ENCODE measurements around the gene DYNLRB1.

DYNLRB1 gene

GRCh38 chr20:34564833-34565232, 48.6 kb downstream of the DYNLRB1 start:
- Histone ChIP-seq H3K9ac (ENCODE audit: low read depth in 1 of 2, low read length in 2 of 2) (no peak overlapping the region), H3K27ac (ENCODE audit: low read depth in 2 of 2, low read length in 2 of 2) (no peak overlapping the region), H3K4me3 (ENCODE audit: low read length in 2 of 2) (no peak overlapping the region), H3K36me3 (ENCODE audit: control insufficient read depth in 2 of 2, insufficient read depth in 2 of 2, low read length in 2 of 2) (peaks cover 4 to 11% of the 10 kb centered on the region in 2 donors), H3K27me3 (ENCODE audit: control insufficient read depth in 2 of 2, insufficient read depth in 2 of 2, low read length in 2 of 2) (no peaks in the 10 kb centered on the region), H3K9me3 (ENCODE audit: control insufficient read depth in 2 of 2, low read length in 2 of 2) (no peaks in the 10 kb centered on the region), H3K4me1 (ENCODE audit: control insufficient read depth in 2 of 2, insufficient read depth in 2 of 2, low read length in 2 of 2) (no peaks in the 10 kb centered on the region)

GRCh38 chr20:34566978-34567891, 51.0 kb downstream of the DYNLRB1 start:
- H3K9me3 ChIP-seq (ENCODE audit: control insufficient read depth in 2 of 2, low read length in 2 of 2): no peaks in the 10 kb centered on the region
- no peak overlapping the region for H3K27ac ChIP-seq (ENCODE audit: low read depth in 2 of 2, low read length in 2 of 2)
- no peaks in the 10 kb centered on the region for H3K4me1 ChIP-seq (ENCODE audit: control insufficient read depth in 2 of 2, insufficient read depth in 2 of 2, low read length in 2 of 2)
- H3K9ac ChIP-seq (ENCODE audit: low read depth in 1 of 2, low read length in 2 of 2): no peak overlapping the region
- no peak overlapping the region for H3K4me3 ChIP-seq (ENCODE audit: low read length in 2 of 2)
- H3K27me3 ChIP-seq (ENCODE audit: control insufficient read depth in 2 of 2, insufficient read depth in 2 of 2, low read length in 2 of 2): no peaks in the 10 kb centered on the region
- H3K36me3 ChIP-seq (ENCODE audit: control insufficient read depth in 2 of 2, insufficient read depth in 2 of 2, low read length in 2 of 2): peaks cover 9 to 20% of the 10 kb centered on the region in 2 donors

- H3K27ac ChIP-seq (ENCODE audit: low read depth in 2 of 2, low read length in 2 of 2): no peak overlapping the region
- H3K4me1 ChIP-seq (ENCODE audit: control insufficient read depth in 2 of 2, insufficient read depth in 2 of 2, low read length in 2 of 2): no peaks in the 10 kb centered on the region
- no peak overlapping the region for H3K4me3 ChIP-seq (ENCODE audit: low read length in 2 of 2)
- H3K36me3 ChIP-seq (ENCODE audit: control insufficient read depth in 2 of 2, insufficient read depth in 2 of 2, low read length in 2 of 2): peaks cover 10 to 20% of the 10 kb centered on the region in 2 donors
- no peak overlapping the region for H3K9ac ChIP-seq (ENCODE audit: low read depth in 1 of 2, low read length in 2 of 2)
- no peaks in the 10 kb centered on the region for H3K27me3 ChIP-seq (ENCODE audit: control insufficient read depth in 2 of 2, insufficient read depth in 2 of 2, low read length in 2 of 2)
- no peaks in the 10 kb centered on the region for H3K9me3 ChIP-seq (ENCODE audit: control insufficient read depth in 2 of 2, low read length in 2 of 2)
Observed at GRCh38 chr20:34567892-34568865, 52.0 kb downstream of the DYNLRB1 start.

DNA sequence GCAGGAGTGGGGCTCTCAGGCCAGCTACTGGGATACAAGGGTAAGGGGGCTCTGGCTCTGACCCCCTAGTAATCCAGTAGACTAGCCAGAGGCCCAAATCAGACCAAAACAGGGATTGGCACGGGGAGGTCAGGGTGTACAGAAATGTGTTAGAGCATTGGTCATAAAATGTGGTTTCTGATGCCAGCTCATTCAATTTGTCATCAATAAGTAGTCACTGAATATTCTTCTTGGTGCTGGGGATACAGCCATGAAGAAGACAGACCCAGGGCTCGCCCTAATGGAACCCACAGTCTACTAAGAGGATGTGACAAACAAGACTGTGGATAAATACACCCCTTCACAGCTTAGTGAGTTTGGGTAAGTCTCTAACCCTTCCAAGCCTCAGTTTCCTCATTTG, 53.4 kb downstream of the DYNLRB1 start:
- no peaks in the 10 kb centered on the region for H3K27me3 ChIP-seq (ENCODE audit: control insufficient read depth in 2 of 2, insufficient read depth in 2 of 2, low read length in 2 of 2)
- no peaks in the 10 kb centered on the region for H3K9me3 ChIP-seq (ENCODE audit: control insufficient read depth in 2 of 2, low read length in 2 of 2)
- H3K9ac ChIP-seq (ENCODE audit: low read depth in 1 of 2, low read length in 2 of 2): no peak overlapping the region
- no peak overlapping the region for H3K27ac ChIP-seq (ENCODE audit: low read depth in 2 of 2, low read length in 2 of 2)
- peaks cover 16 to 30% of the 10 kb centered on the region in 2 donors for H3K36me3 ChIP-seq (ENCODE audit: control insufficient read depth in 2 of 2, insufficient read depth in 2 of 2, low read length in 2 of 2)
- no peak overlapping the region for H3K4me3 ChIP-seq (ENCODE audit: low read length in 2 of 2)
- no peaks in the 10 kb centered on the region for H3K4me1 ChIP-seq (ENCODE audit: control insufficient read depth in 2 of 2, insufficient read depth in 2 of 2, low read length in 2 of 2)

GRCh38 chr20:34570859-34571306, 54.7 kb downstream of the DYNLRB1 start:
- no peak overlapping the region for H3K27ac ChIP-seq (ENCODE audit: low read depth in 2 of 2, low read length in 2 of 2)
- no peak overlapping the region for H3K9ac ChIP-seq (ENCODE audit: low read depth in 1 of 2, low read length in 2 of 2)
- H3K27me3 ChIP-seq (ENCODE audit: control insufficient read depth in 2 of 2, insufficient read depth in 2 of 2, low read length in 2 of 2): no peaks in the 10 kb centered on the region
- H3K4me3 ChIP-seq (ENCODE audit: low read length in 2 of 2): no peak overlapping the region
- no peaks in the 10 kb centered on the region for H3K9me3 ChIP-seq (ENCODE audit: control insufficient read depth in 2 of 2, low read length in 2 of 2)
- peaks cover 22 to 36% of the 10 kb centered on the region in 2 donors for H3K36me3 ChIP-seq (ENCODE audit: control insufficient read depth in 2 of 2, insufficient read depth in 2 of 2, low read length in 2 of 2)
- H3K4me1 ChIP-seq (ENCODE audit: control insufficient read depth in 2 of 2, insufficient read depth in 2 of 2, low read length in 2 of 2): no peaks in the 10 kb centered on the region

DNA sequence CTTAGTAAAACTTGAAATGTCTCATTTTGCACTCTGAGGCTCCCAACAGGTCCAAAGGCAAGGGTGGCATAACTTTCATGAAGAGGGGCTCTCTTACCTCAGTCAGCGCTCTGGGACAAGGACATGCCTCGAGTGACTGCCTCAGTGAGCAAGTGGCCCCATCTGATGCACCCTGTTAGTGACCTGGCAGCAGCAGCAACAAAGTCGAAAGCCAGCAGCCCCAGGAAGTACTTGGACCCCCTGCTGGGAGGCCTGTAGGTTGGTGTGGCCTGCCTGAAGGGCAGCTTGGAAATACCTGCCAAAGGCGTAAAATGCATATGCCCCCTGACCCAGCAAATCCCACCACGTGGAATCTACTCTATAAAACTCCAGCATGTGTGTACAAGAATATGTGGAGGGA, 55.5 kb downstream of the DYNLRB1 start:
- H3K4me1 ChIP-seq (ENCODE audit: control insufficient read depth in 2 of 2, insufficient read depth in 2 of 2, low read length in 2 of 2): no peaks in the 10 kb centered on the region
- no peaks in the 10 kb centered on the region for H3K27me3 ChIP-seq (ENCODE audit: control insufficient read depth in 2 of 2, insufficient read depth in 2 of 2, low read length in 2 of 2)
- H3K9me3 ChIP-seq (ENCODE audit: control insufficient read depth in 2 of 2, low read length in 2 of 2): no peaks in the 10 kb centered on the region
- no peak overlapping the region for H3K4me3 ChIP-seq (ENCODE audit: low read length in 2 of 2)
- peaks cover 22 to 34% of the 10 kb centered on the region in 2 donors for H3K36me3 ChIP-seq (ENCODE audit: control insufficient read depth in 2 of 2, insufficient read depth in 2 of 2, low read length in 2 of 2)
- no peak overlapping the region for H3K9ac ChIP-seq (ENCODE audit: low read depth in 1 of 2, low read length in 2 of 2)
- no peak overlapping the region for H3K27ac ChIP-seq (ENCODE audit: low read depth in 2 of 2, low read length in 2 of 2)

GRCh38 chr20:34573541-34574300, 57.5 kb downstream of the DYNLRB1 start:
- H3K36me3 ChIP-seq (ENCODE audit: control insufficient read depth in 2 of 2, insufficient read depth in 2 of 2, low read length in 2 of 2): peaks cover 18 to 30% of the 10 kb centered on the region in 2 donors

DNA sequence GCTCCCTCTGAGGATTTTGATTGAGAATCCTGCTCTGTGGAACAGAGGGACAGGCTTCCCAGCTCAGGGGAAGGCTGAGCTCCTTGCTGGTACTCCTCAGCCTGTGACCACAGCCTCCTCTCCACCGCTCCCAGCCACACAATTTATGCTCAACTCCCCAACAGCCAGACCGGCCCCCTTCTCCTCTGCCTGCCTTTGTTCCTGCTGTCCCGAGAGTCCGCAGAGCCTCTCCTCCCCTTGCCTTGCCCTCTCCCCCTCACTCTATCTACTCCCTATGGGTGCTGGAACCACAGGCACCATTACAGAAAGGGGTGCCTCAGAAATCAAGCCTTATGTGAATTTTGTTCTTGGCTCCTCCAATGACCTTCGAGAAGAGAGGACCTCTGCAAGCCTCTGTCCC, 58.2 kb downstream of the DYNLRB1 start:
- Histone ChIP-seq H3K9me3 (ENCODE audit: control insufficient read depth in 2 of 2, low read length in 2 of 2) (no peaks in the 10 kb centered on the region), H3K9ac (ENCODE audit: low read depth in 1 of 2, low read length in 2 of 2) (no peak overlapping the region), H3K27ac (ENCODE audit: low read depth in 2 of 2, low read length in 2 of 2) (no peak overlapping the region), H3K4me1 (ENCODE audit: control insufficient read depth in 2 of 2, insufficient read depth in 2 of 2, low read length in 2 of 2) (peaks cover 1 to 10% of the 10 kb centered on the region in 2 donors), H3K4me3 (ENCODE audit: low read length in 2 of 2) (no peak overlapping the region), H3K36me3 (ENCODE audit: control insufficient read depth in 2 of 2, insufficient read depth in 2 of 2, low read length in 2 of 2) (peaks cover 18 to 28% of the 10 kb centered on the region in 2 donors), H3K27me3 (ENCODE audit: control insufficient read depth in 2 of 2, insufficient read depth in 2 of 2, low read length in 2 of 2) (no peaks in the 10 kb centered on the region)

More at GRCh38 chr20:34573541-34574300, 57.5 kb downstream of the DYNLRB1 start:
- H3K9me3 ChIP-seq (ENCODE audit: control insufficient read depth in 2 of 2, low read length in 2 of 2): no peaks in the 10 kb centered on the region
- H3K9ac ChIP-seq (ENCODE audit: low read depth in 1 of 2, low read length in 2 of 2): no peak overlapping the region
- H3K27ac ChIP-seq (ENCODE audit: low read depth in 2 of 2, low read length in 2 of 2): no peak overlapping the region
- no peaks in the 10 kb centered on the region for H3K27me3 ChIP-seq (ENCODE audit: control insufficient read depth in 2 of 2, insufficient read depth in 2 of 2, low read length in 2 of 2)
- no peak overlapping the region for H3K4me3 ChIP-seq (ENCODE audit: low read length in 2 of 2)
- peaks cover 0 to 5% of the 10 kb centered on the region in 2 donors for H3K4me1 ChIP-seq (ENCODE audit: control insufficient read depth in 2 of 2, insufficient read depth in 2 of 2, low read length in 2 of 2)

- H3K27ac ChIP-seq (ENCODE audit: low read depth in 2 of 2, low read length in 2 of 2): no peak overlapping the region
- no peaks in the 10 kb centered on the region for H3K27me3 ChIP-seq (ENCODE audit: control insufficient read depth in 2 of 2, insufficient read depth in 2 of 2, low read length in 2 of 2)
- H3K4me3 ChIP-seq (ENCODE audit: low read length in 2 of 2): no peak overlapping the region
- H3K9ac ChIP-seq (ENCODE audit: low read depth in 1 of 2, low read length in 2 of 2): no peak overlapping the region
- peaks cover 6 to 14% of the 10 kb centered on the region in 2 donors for H3K4me1 ChIP-seq (ENCODE audit: control insufficient read depth in 2 of 2, insufficient read depth in 2 of 2, low read length in 2 of 2)
- peaks cover 18 to 26% of the 10 kb centered on the region in 2 donors for H3K36me3 ChIP-seq (ENCODE audit: control insufficient read depth in 2 of 2, insufficient read depth in 2 of 2, low read length in 2 of 2)
- H3K9me3 ChIP-seq (ENCODE audit: control insufficient read depth in 2 of 2, low read length in 2 of 2): no peaks in the 10 kb centered on the region
Observed at GRCh38 chr20:34574861-34575260, 58.6 kb downstream of the DYNLRB1 start.

All from mucosa of rectum (tissue), 2 donors.